HEK293T (cell line): Measurements from ENCODE around the gene KRTAP10-2.
"Not testable (repeated sequence)": the region's sequence is repeated elsewhere in the genome, so short reads cannot be mapped to it uniquely, and the experiment has no call there.

ENCODE experiments used
- CTCF ChIA-PET: fragments of 350-600 bp; formaldehyde crosslinking; extraction: SDS; loops from one replicate; lab custom pipeline; 2021; ENCODE audit warnings: antibody characterized with exemption, inconsistent platforms; lab: Yijun Ruan, JAX
- POLR2A ChIA-PET: fragments of 350-600 bp; formaldehyde crosslinking; extraction: SDS; loops from one replicate; lab custom pipeline; 2020; ENCODE audit warnings: antibody characterized with exemption, inconsistent platforms; lab: Yijun Ruan, JAX
- DNase-seq: peaks from one replicate; pipeline ENCODE4 v3.0.0; 2012; ENCODE audit warnings: mixed read lengths; ENCODE audit errors: extremely low spot score
- ARNT ChIP-seq: fragments of 450-650 bp; IDR thresholded peaks from 2 replicates; pipeline ENCODE4 v1.6.1; 2017; ENCODE audit warnings: mild to moderate bottlenecking
- BHLHE40 ChIP-seq: fragments of 450-650 bp; IDR thresholded peaks from 2 replicates; pipeline ENCODE4 v1.6.1; 2016; ENCODE audit warnings: mild to moderate bottlenecking, moderate library complexity, borderline replicate concordance
- CTBP1 ChIP-seq: fragments of 450-650 bp; IDR thresholded peaks from 2 replicates; pipeline ENCODE4 v1.6.1; 2016; ENCODE audit warnings: borderline replicate concordance
- ELF4 ChIP-seq: fragments of 450-650 bp; IDR thresholded peaks from 2 replicates; pipeline ENCODE4 v1.6.1; 2017; ENCODE audit warnings: antibody characterized with exemption
- FOXA1 ChIP-seq: fragments of 450-650 bp; IDR thresholded peaks from 2 replicates; pipeline ENCODE4 v1.6.1; 2016; ENCODE audit warnings: mild to moderate bottlenecking
- FOXK2 ChIP-seq: fragments of 450-650 bp; IDR thresholded peaks from 2 replicates; pipeline ENCODE4 v1.6.1; 2016; ENCODE audit warnings: mild to moderate bottlenecking
- FOXM1 ChIP-seq: fragments of 450-650 bp; IDR thresholded peaks from 2 replicates; pipeline ENCODE4 v1.6.1; 2017; ENCODE audit warnings: mild to moderate bottlenecking, borderline replicate concordance
- HDGF ChIP-seq: fragments of 450-650 bp; IDR thresholded peaks from 2 replicates; pipeline ENCODE4 v1.6.1; 2017; ENCODE audit warnings: antibody characterized with exemption, borderline replicate concordance
- L3MBTL2 ChIP-seq: fragments of 450-650 bp; conservative IDR thresholded peaks from 2 replicates; pipeline ENCODE4 v1.6.1; 2016; ENCODE audit warnings: mild to moderate bottlenecking
- LEF1 ChIP-seq: fragments of 450-650 bp; IDR thresholded peaks from 2 replicates; pipeline ENCODE4 v1.6.1; 2017; ENCODE audit warnings: mild to moderate bottlenecking, borderline replicate concordance
- NFRKB ChIP-seq: fragments of 450-650 bp; IDR thresholded peaks from 2 replicates; pipeline ENCODE4 v1.6.1; 2016; ENCODE audit warnings: mild to moderate bottlenecking, moderate library complexity
- SP1 ChIP-seq: fragments of 450-650 bp; IDR thresholded peaks from 2 replicates; pipeline ENCODE4 v1.6.1; 2017
- SUZ12 ChIP-seq: fragments of 450-650 bp; IDR thresholded peaks from 2 replicates; pipeline ENCODE4 v1.6.1; 2016; ENCODE audit warnings: mild to moderate bottlenecking
- TARDBP ChIP-seq: fragments of 450-650 bp; IDR thresholded peaks from 2 replicates; pipeline ENCODE4 v1.6.1; 2016
- ZNF384 ChIP-seq: fragments of 450-650 bp; IDR thresholded peaks from 2 replicates; pipeline ENCODE4 v1.6.1; 2016
- TF ChIP-seq, protein P1 (sequence below): fragments of 450-650 bp; IDR thresholded peaks from 2 replicates; pipeline ENCODE4 v1.6.1; 2016

The KRTAP10-2 gene

DNA sequence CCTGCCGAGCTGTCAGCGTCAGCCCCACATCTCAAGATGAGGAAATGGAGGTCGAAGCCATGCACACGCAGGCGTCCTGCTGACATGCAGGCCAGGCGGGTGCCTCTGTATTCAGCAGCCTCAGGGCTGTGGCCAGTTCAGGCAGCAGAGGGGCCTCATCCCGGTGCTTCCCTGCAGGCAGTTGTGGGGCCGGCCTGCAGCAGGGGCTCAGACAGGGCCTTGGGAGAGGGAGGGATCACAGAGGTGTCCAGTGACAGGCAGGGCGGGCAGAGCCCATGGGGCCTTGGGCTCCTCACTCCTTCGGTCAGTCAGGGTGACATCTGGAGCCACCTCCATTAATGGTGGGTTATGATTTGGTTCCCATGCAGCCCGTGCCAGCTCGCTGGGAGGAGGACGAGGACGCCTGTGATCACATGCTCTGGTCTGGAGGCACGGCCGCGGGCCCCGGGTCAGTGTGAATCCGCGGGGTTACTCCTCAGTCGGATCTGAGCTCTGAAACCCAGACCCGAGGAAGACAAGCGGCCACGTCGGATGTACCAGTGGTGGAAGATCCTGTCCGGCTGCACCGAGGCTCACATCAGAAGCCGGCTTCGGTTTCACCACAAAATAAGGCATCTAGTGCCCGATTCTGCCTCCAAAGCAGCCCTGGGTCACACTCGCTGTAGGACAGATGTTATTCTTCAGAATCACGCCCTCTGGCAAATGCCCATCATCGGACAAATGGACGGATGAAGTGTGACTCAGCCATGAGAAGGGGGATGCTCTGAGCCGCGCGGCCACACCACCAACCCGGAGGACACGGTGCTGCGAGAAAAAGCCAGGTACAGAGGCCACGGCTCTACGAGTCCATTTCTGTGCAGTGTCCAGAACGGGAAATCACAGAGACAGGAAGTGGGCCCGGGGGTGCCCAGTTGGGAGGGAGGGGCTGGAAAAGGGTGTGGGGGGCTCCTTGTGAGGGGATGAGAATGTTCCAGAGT lies 44.7 kb downstream of the KRTAP10-2 start:
- TF ChIP-seq NFRKB (no peak), FOXK2 (no peak), TARDBP (no peak), LEF1 (no peak), SP1 (no peak), CTBP1 (no peak), BHLHE40 (no peak)
- TF ChIP-seq, protein P1, sequence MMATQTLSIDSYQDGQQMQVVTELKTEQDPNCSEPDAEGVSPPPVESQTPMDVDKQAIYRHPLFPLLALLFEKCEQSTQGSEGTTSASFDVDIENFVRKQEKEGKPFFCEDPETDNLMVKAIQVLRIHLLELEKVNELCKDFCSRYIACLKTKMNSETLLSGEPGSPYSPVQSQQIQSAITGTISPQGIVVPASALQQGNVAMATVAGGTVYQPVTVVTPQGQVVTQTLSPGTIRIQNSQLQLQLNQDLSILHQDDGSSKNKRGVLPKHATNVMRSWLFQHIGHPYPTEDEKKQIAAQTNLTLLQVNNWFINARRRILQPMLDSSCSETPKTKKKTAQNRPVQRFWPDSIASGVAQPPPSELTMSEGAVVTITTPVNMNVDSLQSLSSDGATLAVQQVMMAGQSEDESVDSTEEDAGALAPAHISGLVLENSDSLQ, result no peak
- POLR2A ChIA-PET, result no interaction called here
- CTCF ChIA-PET, result interaction anchor here (0.6 kb wide), 1 partner anchor 12 kb away, joined by 3 read pairs; no protein-coding TSS in a partner anchor
- DNase-seq, result no peak

DNA sequence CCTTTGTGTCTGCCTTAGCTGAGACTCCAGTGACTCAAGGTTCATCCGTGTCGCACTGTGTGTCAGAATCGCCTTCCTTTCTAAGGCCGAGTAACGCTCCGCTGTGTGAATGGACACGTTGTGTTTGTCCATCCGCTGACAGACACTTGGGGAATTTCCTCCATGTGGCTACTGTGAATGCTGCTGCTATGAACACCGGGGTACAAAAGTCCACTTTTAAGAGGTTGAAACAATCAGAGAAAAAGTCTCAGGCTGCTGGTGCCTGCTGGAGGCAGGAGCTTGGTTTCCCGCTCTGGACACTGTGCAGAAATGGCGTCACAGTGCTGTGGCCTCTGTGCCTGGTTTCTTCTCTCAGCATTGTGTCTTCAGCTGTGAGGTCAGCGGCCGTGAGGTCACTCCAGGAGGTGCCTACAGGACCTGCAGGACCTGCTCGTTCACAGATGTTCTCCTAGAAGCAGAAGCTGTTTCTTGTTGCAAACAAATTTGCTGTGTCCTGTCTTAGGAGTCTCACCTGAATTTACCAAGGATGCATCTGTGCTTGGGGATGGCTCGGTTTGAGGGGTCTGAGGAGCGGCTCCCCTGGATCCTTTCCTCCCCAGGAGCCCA lies 45.5 kb downstream of the KRTAP10-2 start:
- DNase-seq, result no peak
- ChIA-PET POLR2A (no interaction called here), CTCF (interaction anchor here (0.6 kb wide), 1 partner anchor 152 kb away, joined by 3 read pairs; no protein-coding TSS in a partner anchor)
- no peak for TF ChIP-seq TARDBP
- no peak for TF ChIP-seq FOXK2
- TF ChIP-seq L3MBTL2, result no peak
- TF ChIP-seq BHLHE40, result no peak
- TF ChIP-seq CTBP1, result no peak
- TF ChIP-seq SP1, result no peak
- TF ChIP-seq LEF1, result no peak
- no peak for TF ChIP-seq ELF4
- TF ChIP-seq ZNF384, result no peak
- no peak for TF ChIP-seq SUZ12

DNA sequence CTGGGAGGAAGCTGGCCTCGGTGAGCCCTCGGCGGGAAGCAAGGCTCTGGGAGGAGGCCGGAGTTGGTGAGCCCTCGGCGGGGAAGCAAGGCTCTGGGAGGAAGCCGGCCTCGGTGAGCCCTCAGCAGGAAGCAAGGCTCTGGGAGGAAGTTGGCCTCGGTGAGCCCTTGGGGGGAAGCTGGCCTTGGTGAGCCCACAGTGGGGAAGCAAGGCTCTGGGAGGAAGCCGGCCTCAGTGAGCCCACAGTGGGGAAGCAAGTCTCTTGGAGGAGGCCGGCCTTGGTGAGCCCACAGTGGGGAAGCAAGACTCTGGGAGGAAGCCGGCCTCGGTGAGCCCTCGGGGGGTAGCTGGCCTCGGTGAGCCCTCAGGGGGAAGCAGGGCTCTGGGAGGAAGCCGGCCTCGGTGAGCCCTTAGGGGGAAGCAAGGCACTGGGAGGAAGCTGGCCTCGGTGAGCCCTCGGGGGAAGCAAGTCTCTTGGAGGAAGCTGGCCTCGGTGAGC lies 47.4 kb downstream of the KRTAP10-2 start:
- TF ChIP-seq SP1, result no peak
- no peak for TF ChIP-seq LEF1
- no peak for TF ChIP-seq HDGF
- TF ChIP-seq L3MBTL2, result no peak
- TF ChIP-seq TARDBP, result no peak
- TF ChIP-seq CTBP1, result no peak
- TF ChIP-seq ELF4, result no peak
- no peak for TF ChIP-seq NFRKB
- TF ChIP-seq, protein P1, result no peak
- TF ChIP-seq FOXM1, result no peak
- no peak for TF ChIP-seq ARNT
- no peak for TF ChIP-seq FOXK2
- no peak for TF ChIP-seq ZNF384
- TF ChIP-seq FOXA1, result no peak
- TF ChIP-seq SUZ12, result no peak
- TF ChIP-seq BHLHE40, result no peak
- DNase-seq, result no peak
- CTCF ChIA-PET, result no interaction called here
- POLR2A ChIA-PET, result interaction anchor here (0.6 kb wide), 1 partner anchor 369 kb away, joined by 3 read pairs; the partner anchor contains the start of gene PTTG1IP

DNA sequence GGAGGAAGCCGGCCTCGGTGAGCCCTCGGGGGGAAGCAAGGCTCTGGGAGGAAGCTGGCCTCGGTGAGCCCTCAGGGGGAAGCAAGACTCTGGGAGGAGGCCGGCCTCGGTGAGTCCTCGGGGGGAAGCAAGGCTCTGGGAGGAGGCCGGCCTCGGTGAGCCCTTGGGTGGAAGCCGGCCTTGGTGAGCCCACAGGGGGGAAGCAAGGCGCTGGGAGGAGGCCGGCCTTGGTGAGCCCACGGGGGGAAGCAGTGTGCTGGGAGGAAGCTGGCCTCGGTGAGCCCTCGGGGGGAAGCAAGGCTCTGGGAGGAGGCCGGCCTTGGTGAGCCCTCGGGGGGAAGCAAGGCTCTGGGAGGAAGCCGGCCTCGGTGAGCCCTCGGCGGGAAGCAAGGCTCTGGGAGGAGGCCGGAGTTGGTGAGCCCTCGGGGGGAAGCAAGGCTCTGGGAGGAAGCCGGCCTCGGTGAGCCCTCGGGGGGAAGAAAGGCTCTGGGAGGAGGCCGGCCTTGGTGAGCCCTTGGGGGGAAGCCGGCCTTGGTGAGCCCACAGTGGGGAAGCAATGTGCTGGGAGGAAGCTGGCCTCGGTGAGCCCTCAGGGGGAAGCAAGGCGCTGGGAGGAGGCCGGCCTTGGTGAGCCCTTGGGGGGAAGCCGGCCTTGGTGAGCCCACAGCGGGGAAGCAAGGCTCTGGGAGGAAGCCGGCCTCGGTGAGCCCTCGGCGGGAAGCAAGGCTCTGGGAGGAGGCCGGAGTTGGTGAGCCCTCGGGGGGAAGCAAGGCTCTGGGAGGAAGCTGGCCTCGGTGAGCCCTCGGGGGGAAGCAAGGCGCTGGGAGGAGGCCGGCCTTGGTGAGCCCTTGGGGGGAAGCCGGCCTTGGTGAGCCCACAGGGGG lies 48.1 kb downstream of the KRTAP10-2 start:
- CTCF ChIA-PET, DNase-seq, POLR2A ChIA-PET: not testable (repeated sequence)

DNA sequence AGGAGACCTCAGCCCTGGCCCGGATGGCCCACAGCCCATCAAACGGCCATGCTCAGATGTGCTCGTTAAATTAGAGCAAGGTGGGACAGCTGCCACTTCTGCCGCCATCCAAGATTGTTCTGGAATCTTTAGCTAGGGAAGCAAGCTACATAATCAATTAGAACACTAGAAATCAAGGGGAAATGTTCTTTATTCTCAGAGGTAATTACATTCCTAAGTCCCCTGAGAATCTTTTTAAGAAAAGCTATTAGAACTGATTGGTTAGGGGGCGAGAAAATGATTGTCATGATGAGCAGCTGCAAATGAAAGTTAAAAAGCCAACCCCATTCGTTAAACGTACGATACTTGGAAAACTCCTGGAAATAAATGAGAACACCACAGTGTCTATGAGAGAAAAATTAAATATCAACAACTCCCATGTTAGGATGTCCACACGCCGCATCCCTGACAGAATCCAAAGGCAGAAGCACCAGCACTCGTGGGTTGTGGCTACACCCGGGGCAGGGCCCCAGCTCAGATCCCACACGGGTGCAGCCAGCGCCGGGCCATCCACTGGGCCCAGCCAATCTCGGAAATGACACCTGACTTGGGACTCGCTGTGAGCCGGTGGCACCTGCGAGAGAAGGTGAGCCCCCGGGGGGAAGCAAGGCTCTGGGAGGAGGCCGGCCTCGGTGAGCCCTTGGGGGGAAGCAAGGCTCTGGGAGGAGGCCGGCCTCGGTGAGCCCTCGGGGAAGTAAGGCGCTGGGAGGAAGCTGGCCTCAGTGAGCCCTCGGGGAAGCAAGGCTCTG lies 48.9 kb downstream of the KRTAP10-2 start:
- ChIA-PET CTCF (interaction anchor here (0.9 kb wide), 1 partner anchor 8 kb away, joined by 5 read pairs; no protein-coding TSS in a partner anchor), POLR2A (no interaction called here)
- no peak for DNase-seq
- TF ChIP-seq BHLHE40 (no peak), L3MBTL2 (no peak), LEF1 (no peak), ELF4 (no peak), FOXM1 (no peak), ARNT (no peak), HDGF (no peak)
